GM12891 (cell line): ENCODE data around the gene RETREG1.

Source experiments
- DNase-seq: peaks from one replicate; pipeline ENCODE4 v3.0.0; 2011; ENCODE audit warnings: low spot score; ENCODE audit not compliant: insufficient read length
- FAIRE-seq: peaks from 2 replicates; lab custom pipeline; 2011; peaks lifted over from hg19 to GRCh38; lab: Jason Lieb, UNC
- PAX5 ChIP-seq: IDR thresholded peaks from 2 replicates; pipeline ENCODE4 v1.6.1; 2011; ENCODE audit warnings: low read length, moderate library complexity, mild to moderate bottlenecking; ENCODE audit not compliant: insufficient read depth, severe bottlenecking
- POLR2A ChIP-seq: IDR thresholded peaks from 2 replicates; pipeline ENCODE4 v1.6.1; 2011; ENCODE audit warnings: low read depth, low read length, control low read depth
- POLR2AphosphoS5 ChIP-seq: IDR thresholded peaks from 2 replicates; pipeline ENCODE4 v1.6.1; 2011; ENCODE audit warnings: low read depth, low read length, control low read depth
- POU2F2 ChIP-seq: IDR thresholded peaks from 2 replicates; pipeline ENCODE4 v1.6.1; 2011; ENCODE audit warnings: low read depth, mild to moderate bottlenecking, control low read depth, low read length, moderate library complexity
- SPI1 ChIP-seq: IDR thresholded peaks from 2 replicates; pipeline ENCODE4 v1.6.1; 2011; ENCODE audit warnings: low read depth, low read length, control low read depth
- TAF1 ChIP-seq: IDR thresholded peaks from 2 replicates; pipeline ENCODE4 v1.6.1; 2011; ENCODE audit warnings: low read depth, low read length, control low read depth

Gene RETREG1

DNA sequence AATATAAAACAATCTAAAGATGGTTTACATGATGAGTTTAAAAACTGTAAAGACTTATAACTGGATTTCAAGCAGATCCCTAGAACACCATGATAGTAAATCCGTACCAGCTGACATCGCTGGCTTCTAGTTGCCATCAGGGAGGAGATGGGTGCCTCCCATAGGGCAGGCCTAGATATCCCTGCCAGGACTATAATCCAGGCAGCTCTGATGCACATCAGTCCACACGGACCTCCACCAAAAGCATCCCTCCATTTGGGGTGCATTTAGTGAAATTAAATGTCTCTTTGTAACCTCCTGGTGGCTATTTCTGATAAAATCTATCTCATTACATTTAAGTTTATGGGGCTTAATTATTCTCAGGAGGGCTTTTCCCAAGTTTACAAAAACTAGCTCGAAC is 45.8 kb downstream of the RETREG1 start:
- DNase-seq (no peak), FAIRE-seq (no peak)
- TF ChIP-seq POLR2AphosphoS5, result no peak
- TF ChIP-seq PAX5, result no peak
- TF ChIP-seq TAF1, result no peak
- no peak for TF ChIP-seq POU2F2
- TF ChIP-seq POLR2A, result no peak
- no peak for TF ChIP-seq SPI1

DNA sequence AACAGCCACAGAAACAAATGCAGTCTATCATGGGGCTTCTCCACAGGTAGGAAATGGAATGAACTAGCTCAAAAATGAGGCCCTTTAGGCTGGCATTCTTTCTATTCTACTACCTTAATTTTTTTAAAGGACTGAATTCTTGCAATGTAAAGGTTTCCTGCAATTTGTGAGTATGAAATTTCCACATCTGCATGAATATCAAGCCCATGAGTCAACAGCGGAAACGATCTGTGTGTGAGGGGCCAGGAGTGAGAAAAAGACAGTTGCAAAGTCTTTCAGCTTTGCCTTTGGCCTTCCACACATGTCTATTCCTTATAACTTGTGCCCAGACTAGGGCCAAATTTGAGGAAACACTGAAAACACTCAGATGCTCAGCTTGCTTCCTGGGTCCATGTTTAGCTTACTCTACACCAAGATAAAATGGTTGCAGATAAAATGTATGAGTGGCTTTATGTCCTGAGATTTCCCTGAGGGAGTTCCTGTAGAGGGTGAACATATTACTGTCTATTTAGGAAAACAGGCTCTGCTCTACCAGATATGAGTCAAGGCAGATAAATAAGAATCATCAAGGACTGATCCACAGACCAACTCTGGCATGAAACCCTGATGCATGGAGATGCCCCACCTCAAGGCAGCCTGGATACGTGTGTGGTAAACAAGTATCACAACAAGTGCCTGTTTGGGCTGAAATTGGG is 46.5 kb downstream of the RETREG1 start:
- TF ChIP-seq TAF1, result no peak
- TF ChIP-seq POLR2AphosphoS5, result no peak
- no peak for TF ChIP-seq POLR2A
- no peak for TF ChIP-seq POU2F2
- TF ChIP-seq SPI1, result no peak
- TF ChIP-seq PAX5, result no peak
- DNase-seq (no peak), FAIRE-seq (no peak)

DNA sequence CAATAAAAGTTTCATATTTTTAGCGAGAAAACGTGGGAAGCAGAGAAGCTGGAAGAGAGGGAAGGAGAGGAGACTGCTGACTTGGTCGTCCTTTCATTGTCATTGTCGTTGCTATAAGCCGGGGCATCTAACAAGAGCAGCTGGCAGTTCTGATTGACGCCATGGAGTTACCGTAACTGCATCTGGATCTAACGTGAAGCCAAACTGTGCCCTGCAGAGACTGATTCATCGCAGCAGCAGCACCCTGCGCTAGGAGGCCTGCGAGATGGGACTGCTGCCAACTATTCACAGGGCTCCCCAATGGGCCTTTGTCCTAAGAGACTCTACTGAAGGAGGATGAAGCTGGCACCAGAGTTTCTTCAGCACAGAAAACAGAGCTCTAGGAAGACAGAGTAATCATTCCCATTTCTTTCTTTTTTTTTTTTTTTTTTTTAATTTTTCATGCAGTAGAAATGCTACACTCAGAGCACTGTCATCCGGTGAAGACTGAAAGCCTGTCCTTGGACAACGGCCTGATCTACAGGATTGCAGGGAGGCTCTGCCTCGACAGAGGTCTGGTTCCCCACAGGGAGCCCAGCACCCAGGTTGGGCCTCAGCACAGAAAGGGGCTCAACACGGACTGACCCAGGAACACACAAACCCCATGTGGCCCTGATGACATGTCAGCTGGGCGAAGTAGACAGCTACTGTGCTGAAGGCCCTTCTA is 47.8 kb downstream of the RETREG1 start:
- TF ChIP-seq SPI1 (no peak), TAF1 (no peak), POLR2AphosphoS5 (no peak), PAX5 (no peak), POLR2A (no peak), POU2F2 (no peak)
- no peak for FAIRE-seq
- no peak for DNase-seq

DNA sequence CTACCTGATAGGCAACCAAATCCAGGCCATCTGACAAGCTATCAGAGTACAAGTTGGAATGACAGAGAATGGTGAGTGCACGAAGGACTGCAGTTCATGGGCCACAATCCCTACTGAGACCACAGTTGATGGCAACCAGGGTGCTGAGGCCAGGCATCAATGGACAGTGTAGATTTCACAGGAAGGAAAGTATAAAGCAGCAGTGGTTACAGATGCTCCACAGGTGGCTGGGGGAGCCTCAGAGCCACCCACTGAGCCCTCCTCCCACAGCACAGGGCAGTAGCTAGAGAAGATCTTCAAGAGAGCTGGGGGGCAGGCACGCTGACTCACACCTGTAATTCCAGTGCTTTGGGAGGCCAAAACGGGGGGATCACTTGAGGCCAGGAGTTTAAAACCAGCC is 49.4 kb downstream of the RETREG1 start:
- DNase-seq (no peak), FAIRE-seq (no peak)
- TF ChIP-seq POLR2AphosphoS5, result no peak
- no peak for TF ChIP-seq SPI1
- TF ChIP-seq PAX5, result no peak
- TF ChIP-seq TAF1, result no peak
- TF ChIP-seq POU2F2, result no peak
- no peak for TF ChIP-seq POLR2A

DNA sequence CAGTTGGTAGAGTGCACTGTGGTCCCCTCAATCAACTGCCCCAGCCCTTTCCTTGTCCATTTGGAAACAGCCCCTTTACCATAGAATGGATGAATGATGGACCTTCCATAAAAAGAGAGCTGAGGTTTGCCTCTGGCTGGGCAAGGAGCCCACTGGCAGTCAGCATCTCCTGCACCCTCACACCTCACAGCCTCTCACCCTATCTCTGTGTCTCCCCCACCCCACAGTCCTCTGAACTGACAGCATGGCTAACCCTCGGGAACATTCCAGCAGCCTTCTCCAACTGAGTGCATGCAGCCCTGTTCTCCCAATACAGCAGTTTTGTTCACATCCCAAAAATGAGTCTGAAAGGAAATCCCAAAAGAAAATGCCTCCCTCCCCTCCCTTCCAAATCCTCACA is 51.7 kb downstream of the RETREG1 start:
- FAIRE-seq (no peak), DNase-seq (no peak)
- TF ChIP-seq POU2F2 (no peak), POLR2A (no peak), TAF1 (no peak), POLR2AphosphoS5 (no peak), SPI1 (no peak), PAX5 (no peak)

DNA sequence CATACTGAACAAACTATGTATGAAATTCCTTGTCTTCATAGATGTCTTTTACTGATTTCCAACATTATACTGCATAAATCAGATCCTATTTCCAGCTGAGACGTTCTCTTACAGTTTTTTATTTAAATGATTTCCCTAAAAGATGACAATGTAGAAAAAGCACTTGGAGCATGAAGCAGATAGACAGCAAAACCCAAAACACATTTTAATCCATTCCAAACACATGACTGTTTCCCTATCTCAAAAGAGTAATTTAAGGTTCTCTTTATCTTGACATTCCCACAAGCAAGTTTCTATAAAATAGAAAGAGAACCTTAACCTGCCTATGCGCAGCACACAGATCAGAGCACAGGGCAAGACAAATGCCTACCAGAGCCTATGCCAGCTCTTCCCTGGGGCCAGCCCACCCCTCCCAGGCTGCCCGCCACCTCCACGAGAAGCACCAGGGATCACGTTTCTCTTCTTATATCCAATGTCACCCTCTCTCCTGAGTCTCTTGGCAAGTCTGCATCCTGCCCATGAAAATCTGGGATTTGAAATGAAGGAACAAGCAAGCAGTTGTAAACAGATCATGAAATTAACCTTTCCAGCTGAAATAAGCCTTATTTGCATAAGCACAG is 52.4 kb downstream of the RETREG1 start:
- DNase-seq, result no peak
- no peak for TF ChIP-seq POU2F2
- TF ChIP-seq TAF1, result no peak
- no peak for TF ChIP-seq SPI1
- no peak for TF ChIP-seq PAX5
- no peak for TF ChIP-seq POLR2AphosphoS5
- TF ChIP-seq POLR2A, result no peak
- no peak for FAIRE-seq

DNA sequence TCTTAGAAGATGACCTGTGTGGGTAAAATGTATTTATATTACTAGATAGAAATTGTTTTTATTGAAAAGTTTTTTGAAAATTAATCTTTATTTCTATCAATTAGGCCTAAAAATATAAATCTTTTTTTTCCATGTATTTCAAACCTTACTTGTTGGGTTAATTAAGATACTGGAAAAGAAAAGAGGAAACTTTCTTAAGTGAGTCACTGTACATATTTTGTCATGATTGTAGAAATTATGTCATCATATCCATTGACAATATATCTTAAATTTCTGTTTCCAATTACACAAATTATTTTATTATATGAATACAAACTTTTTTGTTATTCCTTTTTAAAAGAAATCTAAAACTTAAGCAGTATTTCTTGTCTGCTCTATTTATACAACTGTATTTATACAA is 53.1 kb downstream of the RETREG1 start:
- DNase-seq (no peak), FAIRE-seq (no peak)
- TF ChIP-seq TAF1 (no peak), POU2F2 (no peak), POLR2AphosphoS5 (no peak), POLR2A (no peak)

DNA sequence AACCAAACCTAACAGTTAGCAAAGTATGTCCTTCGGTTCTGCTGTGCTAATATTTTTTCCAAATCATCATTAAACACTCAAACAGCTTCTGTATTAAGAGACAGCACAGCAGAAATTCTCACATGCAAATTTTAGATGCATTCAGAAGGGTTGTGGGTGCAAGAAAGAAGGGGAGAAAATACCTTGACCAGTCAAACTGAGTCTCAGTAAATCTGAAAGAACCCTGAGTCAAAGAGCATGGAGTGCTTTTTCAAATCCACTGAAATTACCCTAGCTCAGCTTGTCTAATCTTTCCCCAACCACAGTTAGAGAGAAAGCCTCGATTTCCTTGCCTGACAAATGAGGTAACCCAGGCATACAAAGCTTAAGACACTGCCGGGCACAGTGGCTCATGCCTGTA is 55.1 kb downstream of the RETREG1 start:
- TF ChIP-seq POLR2A (no peak), POU2F2 (no peak), PAX5 (no peak), TAF1 (no peak), SPI1 (no peak), POLR2AphosphoS5 (no peak)
- FAIRE-seq (no peak), DNase-seq (no peak)

DNA sequence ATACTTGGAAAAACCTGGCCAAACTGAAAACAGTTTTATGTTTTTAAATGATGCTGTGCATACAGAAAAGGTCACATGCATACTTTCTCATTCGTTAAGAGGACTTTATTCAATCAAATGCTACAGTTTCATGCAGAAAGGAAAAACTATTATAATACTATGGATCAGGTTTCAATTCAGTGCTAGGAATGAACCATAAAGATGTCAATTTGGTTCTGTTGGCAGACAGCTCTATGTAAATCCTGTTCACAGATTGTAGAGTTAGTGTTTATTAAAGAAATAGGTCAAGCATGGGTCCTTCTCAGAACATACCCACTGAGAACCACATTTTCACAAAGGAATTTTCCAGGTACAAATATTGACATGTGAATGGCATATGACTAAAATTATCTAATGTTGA is 57.1 kb downstream of the RETREG1 start:
- no peak for FAIRE-seq
- DNase-seq, result no peak
- TF ChIP-seq PAX5, result no peak
- no peak for TF ChIP-seq SPI1
- TF ChIP-seq POLR2A, result no peak
- TF ChIP-seq POU2F2, result no peak
- TF ChIP-seq TAF1, result no peak
- TF ChIP-seq POLR2AphosphoS5, result no peak
